Raji (cell line): ENCODE measurements around the gene CTSH.

ENCODE experiments used
- POLR2A ChIP-seq: IDR thresholded peaks from 2 replicates; pipeline ENCODE4 v1.6.1; 2011; ENCODE audit warnings: low read depth, low read length, control low read depth; ENCODE audit not compliant: insufficient read depth

Gene CTSH

DNA sequence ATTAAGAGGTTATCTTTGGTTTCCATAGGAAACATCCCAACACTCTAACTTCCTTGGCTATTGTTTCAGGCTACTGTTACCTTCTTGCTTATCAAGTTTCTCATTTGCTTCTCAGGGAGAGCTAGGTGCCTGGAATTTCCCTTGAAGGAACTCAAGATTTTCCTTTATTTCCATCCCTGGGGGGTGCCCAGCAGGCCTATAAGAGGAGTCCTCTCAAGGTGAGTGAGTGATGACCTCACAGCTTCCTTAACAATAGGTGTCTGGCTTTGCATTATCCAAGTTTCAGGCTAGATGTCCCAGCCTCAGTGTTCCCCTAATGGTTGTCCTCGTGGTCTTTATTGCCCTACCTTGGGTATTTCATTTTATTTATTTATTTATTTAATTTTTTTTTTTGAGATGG, 12.1 kb upstream of the CTSH start:
- no peak for TF ChIP-seq POLR2A

DNA sequence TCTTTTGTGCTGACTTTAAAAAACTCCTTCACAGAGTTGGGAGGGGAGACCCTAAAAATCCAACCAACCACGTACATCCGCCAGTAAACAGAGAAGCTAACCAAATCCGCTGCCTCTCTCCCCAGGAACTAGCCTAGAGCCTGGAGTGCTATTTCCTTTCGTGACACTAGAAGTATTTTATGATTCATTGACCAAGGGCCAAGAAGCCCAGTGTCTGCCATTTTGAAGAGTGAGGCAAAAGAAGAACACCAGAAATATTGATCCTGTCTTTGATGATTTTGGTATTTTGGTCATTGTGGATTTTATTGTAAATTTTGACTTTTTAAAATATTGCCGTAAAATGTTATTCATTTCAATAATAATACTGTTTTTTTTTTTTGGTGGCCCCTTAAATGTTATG, 10.5 kb upstream of the CTSH start:
- TF ChIP-seq POLR2A = no peak

DNA sequence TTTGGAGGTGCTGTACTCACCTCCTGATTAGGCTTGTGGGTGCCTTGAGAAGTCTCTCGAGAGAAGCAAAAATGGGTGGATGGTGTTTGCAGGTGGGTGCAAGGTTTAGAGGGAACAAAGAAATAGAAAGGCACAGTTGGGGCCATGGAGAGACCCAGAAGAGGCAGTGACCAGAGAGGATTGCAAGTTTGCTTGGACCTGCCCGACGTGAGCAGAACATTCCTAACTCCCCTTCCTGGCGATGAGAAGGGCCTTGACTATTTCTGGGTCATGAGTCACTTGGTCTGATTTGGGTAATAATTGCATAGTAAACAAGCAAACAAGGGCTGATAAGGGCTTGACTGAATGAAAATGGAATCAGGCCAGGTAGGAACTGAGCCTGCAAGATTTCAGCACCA, 7.0 kb upstream of the CTSH start:
- TF ChIP-seq POLR2A = no peak

DNA sequence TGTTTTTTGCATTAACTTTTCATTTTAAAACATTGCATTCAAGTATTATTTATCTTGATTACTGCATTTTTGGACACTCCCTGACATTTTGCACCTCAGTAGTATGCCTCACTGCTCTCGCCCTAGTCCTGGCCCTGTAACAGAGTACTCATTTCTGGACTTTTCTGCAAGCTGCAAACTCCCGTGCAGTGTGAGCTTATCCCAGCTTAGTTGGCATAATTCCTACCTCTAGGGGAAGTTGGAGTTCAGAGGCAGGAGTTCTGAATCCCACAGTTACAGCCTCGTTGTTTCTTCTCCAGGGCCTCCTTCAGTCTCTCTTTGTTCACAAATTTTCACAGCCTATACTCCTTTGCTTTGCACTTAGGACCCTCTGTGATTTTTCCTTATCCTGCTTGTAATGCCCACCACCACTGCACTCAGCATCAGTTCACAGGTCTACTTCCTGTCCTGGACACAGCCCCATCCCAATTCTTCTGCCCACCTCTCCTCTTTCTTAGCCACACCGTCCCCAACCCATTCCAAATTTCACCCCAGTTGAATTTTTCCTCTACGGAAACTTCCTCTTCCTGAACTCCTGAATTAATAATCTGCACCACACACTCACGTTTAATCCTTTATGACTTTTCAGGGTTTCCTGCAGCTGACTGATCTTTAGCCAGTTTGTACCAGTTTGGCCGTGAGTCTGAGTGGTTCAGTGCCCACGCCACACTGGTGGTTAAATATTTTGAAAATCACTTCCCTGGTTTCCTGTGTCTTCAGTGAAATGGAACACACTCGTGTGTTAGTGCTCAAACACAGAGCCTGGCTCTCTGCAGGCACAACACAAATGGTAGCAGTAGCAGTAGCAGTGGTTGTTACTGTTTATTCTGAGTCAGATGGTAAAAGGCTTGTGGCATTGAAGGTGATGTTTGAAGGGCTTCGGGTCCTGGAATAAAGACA, 6.3 kb upstream of the CTSH start:
- TF ChIP-seq POLR2A = no peak

DNA sequence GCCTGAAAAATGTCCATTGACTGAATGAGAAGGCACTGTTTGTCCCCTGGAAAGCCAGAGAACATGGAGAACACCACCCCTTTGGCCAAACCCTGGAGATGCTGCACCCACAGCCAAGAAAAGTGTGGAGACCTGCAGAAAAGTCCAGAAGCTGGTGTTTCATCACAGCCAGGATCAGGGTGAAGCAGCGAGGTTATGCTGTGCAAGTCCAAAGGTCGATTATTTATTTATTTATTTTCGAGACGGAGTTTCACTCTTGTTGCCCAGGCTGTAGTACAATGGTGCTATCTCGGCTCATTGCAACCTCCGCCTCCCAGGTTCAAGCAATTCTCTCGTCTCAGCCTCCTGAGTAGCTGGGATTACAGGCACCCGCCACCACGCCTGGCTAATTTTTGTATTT, 5.5 kb upstream of the CTSH start:
- no peak for TF ChIP-seq POLR2A

DNA sequence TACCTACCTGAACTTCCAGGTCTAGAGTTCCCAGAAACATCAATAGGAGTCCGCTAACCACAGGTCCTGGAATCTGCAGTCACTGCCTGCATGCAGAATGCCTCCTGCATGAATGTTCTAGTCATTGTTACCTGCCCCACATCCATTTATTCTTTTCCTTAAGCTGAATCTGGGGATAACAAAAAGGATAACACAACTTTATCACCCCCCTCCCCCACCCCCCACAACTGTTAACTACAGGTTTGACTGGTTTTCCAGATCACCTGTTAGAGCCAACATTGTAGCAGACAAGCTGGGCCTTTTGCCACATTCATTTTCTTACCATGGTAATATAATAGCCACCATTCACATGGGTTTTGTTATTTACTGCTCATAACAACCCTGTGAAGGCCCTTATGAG, 4.6 kb upstream of the CTSH start:
- TF ChIP-seq POLR2A = no peak

DNA sequence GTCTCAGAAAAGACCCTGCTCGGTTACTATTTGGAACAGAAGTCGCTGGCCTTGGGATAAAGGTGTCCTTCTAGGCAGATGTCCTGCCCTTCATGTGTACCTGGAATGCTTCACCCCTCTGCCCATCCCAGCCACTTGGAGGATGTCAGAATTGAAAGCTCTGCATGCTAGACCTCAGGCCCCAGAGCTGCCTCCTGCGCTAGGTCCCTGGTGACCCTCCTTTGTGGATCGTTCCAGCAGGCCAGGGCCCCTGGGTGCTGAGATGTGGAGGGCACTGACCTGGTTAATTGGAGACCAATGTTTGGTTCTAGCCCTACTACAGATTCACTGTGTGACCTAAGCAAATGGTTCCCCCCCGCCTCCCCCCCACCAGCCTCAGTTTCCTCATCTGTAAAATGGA, 2.7 kb upstream of the CTSH start:
- TF ChIP-seq POLR2A = no peak

DNA sequence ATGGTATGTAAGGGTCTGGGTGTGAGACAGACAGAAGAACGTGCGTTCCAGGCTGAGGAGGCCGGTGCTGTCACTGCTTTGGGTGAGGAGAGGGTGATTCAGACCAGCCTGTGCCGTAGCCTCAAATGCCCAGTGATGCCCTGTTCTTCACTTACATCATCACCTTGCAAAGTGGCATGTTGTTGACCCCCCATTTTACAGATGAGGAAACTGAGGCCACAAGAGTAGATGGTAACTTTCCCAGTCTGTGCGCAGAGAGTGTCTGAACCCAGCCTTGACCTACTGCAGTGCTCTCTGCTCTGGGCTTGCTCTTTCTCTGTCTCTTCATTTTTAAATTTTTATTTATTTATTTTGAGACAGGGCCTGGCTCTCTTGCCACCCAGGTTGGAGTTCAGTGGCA, 1.6 kb upstream of the CTSH start:
- no peak for TF ChIP-seq POLR2A

DNA sequence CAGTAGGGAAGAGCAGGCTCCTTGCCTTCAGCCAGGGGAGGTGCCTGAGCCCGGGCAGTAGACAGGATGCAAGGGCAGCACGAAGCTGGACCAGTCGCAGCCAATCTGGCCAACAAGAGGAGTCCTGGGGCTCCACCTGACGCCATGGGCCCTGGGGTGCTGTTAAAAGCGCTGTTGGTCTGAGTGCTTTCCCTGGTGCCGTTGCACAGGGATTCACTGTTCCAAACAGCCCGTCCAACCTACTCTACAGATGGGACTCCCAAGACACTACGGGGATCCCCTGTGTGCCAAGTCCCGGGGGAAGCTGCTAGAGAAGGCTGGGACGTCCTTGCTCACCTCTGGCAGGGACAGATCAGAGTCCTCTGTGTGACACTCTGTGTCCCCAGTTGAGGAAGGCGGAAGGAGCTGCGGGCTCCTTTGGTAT, 632 bp downstream of the CTSH start:
- no peak for TF ChIP-seq POLR2A

DNA sequence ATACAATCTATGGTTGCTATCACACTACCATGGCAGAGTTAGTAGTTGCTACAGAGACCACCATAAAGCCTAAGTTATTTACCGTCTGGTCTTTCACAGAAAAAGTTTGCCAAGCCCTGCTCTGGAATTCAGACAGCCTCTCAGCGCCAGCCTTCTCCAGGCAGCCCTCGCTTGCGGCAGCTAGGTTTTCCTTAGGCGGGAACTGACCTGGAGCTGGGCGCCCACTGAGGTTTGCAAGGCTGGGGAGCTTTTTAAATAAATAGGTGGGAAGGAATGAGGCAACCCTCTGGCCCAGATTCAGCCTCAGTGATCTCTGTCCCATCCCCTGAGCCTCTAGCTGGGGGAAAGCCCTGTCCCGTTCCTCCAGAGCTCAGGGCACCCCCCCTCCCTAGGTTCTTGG, 1.2 kb downstream of the CTSH start:
- TF ChIP-seq POLR2A = no peak

DNA sequence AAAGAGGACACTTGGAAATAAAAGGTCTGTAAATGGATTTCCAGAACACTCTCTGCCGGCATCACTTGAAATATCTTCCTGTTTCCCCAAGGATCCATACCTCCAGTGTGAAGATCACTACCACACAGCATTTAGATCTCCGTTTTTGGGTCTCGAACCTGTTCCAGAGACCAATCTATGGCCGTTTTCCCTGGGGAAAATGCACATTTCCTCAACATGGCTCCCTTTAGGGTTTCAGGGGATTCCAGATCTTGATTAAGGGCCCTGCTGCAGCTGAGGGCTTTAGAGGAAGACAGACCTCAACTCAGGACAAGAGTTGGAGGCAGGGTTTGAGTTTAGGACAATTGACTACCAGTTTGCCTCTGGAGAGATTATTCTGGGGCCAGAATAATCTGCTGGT, 2.1 kb downstream of the CTSH start:
- no peak for TF ChIP-seq POLR2A

DNA sequence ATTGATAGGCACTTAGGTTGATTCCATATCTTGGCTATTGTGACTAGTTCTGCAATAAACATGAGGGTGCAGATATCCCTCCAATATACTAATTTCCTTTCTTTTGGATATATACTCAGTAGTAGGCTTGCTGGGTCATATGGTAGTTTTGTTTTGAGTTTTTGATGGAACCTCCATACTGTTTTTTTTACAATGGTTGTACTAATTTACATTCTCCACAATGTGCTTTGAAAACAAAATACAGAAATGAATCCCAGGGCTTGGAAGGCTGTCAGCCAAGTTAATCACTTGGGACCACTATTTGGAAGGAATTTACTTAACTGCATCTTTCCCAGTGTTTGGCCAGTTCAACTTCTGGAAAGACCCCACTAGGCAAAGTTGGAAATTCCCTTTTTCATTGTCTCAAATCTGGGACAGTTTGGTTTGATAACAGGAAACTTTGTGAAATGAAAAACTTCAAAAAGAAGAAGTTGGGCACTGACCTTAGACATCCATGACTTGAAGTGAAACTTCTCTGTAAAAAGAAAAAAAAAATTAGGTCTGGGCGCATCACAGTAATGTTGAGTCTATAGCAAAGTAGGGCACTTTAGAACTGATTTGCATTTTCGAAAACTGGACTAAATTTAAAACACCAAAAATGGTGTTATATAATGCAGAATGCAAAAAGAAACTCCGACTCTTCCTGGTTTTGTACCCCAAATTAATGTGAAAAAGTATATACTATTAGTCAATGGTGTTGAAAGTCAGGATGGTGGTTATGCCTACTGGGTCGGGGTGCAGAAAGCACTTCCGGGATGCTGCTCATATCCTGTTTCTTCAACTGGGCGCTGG, 6.0 kb downstream of the CTSH start:
- 0 out of 2 replicates have a peak, but pooled peaks have one; percentile 34 for TF ChIP-seq POLR2A

DNA sequence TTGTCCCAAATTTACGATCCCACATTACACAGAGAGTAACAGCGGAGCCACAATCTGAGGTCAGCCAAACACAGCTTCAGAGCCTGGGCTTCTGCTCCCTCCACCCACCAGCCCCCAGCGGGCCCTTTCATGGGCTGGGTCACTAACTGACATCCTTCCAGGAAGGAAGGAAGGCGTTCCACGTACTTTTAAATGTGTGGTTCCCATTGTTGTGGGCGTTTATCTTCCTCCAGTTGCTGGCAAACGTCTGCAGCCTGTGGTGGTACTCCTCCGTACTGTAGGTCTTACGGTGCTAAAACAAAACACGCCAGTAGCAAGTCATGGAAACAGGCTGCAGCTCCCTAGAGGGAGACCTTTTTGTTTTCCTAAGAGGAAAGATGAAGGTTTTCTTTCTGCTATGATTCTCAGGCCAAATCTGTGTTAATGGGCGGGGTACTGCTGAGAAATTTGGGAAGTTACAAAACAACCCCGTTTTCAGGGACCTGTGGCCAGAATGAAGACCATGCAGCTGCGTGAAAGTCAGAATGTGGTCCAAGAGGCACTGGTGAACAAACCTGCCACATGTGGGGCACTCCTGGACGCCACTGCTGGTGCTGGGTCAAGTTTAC, 7.6 kb downstream of the CTSH start:
- TF ChIP-seq POLR2A = no peak

DNA sequence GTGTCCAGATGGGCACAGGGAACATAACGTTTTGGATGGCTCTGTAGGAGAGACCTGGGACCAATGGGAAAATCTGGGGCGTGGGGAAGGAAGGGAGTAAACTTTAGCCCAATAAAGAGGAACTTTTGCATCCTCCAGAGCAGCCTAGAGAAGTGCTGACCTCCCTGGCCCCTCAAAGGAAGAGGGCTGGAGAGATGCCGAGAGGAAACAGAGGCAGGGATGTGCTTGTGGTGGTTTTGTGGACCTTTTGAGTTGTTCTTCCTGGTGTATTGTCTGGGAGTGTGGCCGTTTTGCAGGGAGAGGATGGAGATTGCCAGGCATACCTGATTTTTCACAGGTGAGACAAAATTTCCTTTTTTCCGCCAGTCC, 10.2 kb downstream of the CTSH start:
- no peak for TF ChIP-seq POLR2A

DNA sequence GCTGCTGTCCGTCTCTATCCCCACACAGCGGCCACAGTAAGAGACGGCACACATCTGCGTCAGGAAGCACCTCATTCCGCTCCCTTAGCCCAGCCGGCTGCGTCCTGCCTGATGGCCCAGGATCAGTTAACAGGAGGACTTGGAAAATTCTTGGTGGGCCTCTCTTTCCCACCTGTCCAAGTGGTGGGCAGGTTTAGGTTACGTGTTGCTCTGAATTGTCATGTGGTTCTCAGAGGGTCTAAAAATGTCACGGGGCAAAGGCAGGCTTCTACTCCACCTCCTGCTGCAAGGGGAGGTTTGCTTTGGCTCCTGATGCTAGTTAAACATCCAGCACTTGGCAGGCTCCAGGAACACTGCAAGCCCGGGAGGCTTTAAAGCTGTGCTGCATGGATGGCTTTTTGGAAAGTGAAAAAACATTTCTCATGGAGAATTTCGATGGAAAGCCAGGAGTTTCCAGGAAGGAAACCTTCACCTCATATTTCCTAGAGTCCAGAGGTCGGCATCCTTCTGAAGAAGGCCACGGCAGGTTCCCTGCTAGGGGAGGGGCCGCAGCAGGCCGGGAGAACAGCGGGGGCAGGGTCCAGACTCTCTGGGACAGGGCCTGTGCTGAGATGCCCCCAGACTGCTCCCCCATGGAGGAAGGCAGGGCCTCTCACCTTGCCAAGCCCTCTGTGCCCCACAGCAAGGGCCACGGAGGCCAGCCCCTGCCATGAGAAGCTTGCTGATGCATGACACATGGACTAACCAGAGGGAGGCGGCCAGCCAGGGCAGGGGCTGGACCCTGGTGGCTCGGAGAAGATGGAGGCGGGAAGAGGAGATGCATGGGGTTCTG, 10.8 kb downstream of the CTSH start:
- no peak for TF ChIP-seq POLR2A

DNA sequence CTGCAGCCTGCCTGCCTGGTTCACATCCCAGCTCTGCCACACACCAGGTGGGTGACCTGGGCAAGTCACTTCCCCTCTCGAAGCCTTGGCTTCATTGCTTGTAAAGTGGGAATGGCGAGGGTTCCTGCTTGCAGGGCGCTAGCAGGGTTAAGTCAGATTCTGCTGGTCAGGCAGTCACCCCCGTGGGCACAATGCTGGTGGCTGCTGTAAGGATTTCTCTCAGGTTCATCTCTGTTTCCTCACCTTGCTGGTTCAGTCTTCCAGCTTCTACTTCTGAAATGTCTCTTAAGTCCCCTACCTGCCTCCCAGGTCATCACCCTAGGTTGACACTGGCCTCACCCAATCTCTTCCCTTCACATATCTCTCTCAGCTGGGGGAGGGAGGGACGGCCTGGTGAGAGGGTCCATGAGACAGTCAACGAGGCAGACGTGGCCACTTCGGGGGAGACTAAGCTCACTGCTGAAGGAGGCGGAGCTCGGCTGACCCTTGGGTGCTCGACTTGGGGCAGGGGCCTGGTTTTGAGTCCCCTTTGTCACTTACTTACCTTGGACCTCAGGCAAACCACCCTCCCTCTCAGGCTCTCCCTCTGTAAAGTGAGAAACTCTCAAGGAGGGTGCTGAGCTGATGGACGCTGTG, 11.5 kb downstream of the CTSH start:
- no peak for TF ChIP-seq POLR2A
